Measurements from ENCODE around the gene SPRED1. TPM values are rescaled to one million over a fixed set of nuclear protein-coding genes. Genes with fewer than 3 reads are reported as not detected.

Gene SPRED1
- total and polyA plus RNA-seq, 2 experiments from 2014 or later, result 11.4 to 44.0 TPM

GRCh38 chr15:38271144-38271543 is 18.5 kb downstream of the SPRED1 start:
- no peaks in the 10 kb centered on the region for H3K9me2 ChIP-seq (ENCODE audit: insufficient read depth)
- Mint-ChIP-seq H3K9me3 (no peaks in the 10 kb centered on the region), H3K36me3 (ENCODE audit: low read depth) (peaks cover 21% of the 10 kb centered on the region; the same call in 2 of the 3 replicates), H3K4me3 (no peak overlapping the region), H3K27ac (no peak overlapping the region), H3K4me1 (peaks cover 32% of the 10 kb centered on the region), H3K27me3 (ENCODE audit: insufficient read depth, low read depth, poor library complexity) (no peaks in the 10 kb centered on the region)
- ATAC-seq, result no peak
- H2AFZ ChIP-seq, result no peak overlapping the region
- H3K27me3 ChIP-seq (ENCODE audit: insufficient read depth), result no peaks in the 10 kb centered on the region
- H3K4me1 ChIP-seq (ENCODE audit: insufficient read depth), result peaks cover 28% of the 10 kb centered on the region
- TF ChIP-seq, protein P1, sequence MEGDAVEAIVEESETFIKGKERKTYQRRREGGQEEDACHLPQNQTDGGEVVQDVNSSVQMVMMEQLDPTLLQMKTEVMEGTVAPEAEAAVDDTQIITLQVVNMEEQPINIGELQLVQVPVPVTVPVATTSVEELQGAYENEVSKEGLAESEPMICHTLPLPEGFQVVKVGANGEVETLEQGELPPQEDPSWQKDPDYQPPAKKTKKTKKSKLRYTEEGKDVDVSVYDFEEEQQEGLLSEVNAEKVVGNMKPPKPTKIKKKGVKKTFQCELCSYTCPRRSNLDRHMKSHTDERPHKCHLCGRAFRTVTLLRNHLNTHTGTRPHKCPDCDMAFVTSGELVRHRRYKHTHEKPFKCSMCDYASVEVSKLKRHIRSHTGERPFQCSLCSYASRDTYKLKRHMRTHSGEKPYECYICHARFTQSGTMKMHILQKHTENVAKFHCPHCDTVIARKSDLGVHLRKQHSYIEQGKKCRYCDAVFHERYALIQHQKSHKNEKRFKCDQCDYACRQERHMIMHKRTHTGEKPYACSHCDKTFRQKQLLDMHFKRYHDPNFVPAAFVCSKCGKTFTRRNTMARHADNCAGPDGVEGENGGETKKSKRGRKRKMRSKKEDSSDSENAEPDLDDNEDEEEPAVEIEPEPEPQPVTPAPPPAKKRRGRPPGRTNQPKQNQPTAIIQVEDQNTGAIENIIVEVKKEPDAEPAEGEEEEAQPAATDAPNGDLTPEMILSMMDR (conservative IDR thresholded peaks at IDR 0.05; ENCODE audit: low read depth in 2 of 2), result no peak
- no peak for TF ChIP-seq EZH2 (IDR thresholded peaks at IDR 0.05; ENCODE audit: low read depth, unreplicated experiment)
- no peak for TF ChIP-seq NANOG (IDR thresholded peaks at IDR 0.05; ENCODE audit: borderline replicate concordance)
- no peak for TF ChIP-seq EZH2phosphoT487 (IDR thresholded peaks at IDR 0.05; ENCODE audit: unreplicated experiment)
- TF ChIP-seq POLR2AphosphoS5 (IDR thresholded peaks at IDR 0.05; ENCODE audit: low read depth), result no peak
- no peak for TF ChIP-seq REST (IDR thresholded peaks at IDR 0.05; ENCODE audit: unreplicated experiment)
- TF ChIP-seq CREB1 (CRISPR knock-in tag; IDR thresholded peaks at IDR 0.05; ENCODE audit: low read depth), result no peak
- TF ChIP-seq ZNF331 (CRISPR knock-in tag; IDR thresholded peaks at IDR 0.05; ENCODE audit: low read depth), result no peak
- no peak for TF ChIP-seq STAT1 (IDR thresholded peaks at IDR 0.05; ENCODE audit: unreplicated experiment)
- no peak for TF ChIP-seq ETS1 (IDR thresholded peaks at IDR 0.05)
- TF ChIP-seq, protein P2, sequence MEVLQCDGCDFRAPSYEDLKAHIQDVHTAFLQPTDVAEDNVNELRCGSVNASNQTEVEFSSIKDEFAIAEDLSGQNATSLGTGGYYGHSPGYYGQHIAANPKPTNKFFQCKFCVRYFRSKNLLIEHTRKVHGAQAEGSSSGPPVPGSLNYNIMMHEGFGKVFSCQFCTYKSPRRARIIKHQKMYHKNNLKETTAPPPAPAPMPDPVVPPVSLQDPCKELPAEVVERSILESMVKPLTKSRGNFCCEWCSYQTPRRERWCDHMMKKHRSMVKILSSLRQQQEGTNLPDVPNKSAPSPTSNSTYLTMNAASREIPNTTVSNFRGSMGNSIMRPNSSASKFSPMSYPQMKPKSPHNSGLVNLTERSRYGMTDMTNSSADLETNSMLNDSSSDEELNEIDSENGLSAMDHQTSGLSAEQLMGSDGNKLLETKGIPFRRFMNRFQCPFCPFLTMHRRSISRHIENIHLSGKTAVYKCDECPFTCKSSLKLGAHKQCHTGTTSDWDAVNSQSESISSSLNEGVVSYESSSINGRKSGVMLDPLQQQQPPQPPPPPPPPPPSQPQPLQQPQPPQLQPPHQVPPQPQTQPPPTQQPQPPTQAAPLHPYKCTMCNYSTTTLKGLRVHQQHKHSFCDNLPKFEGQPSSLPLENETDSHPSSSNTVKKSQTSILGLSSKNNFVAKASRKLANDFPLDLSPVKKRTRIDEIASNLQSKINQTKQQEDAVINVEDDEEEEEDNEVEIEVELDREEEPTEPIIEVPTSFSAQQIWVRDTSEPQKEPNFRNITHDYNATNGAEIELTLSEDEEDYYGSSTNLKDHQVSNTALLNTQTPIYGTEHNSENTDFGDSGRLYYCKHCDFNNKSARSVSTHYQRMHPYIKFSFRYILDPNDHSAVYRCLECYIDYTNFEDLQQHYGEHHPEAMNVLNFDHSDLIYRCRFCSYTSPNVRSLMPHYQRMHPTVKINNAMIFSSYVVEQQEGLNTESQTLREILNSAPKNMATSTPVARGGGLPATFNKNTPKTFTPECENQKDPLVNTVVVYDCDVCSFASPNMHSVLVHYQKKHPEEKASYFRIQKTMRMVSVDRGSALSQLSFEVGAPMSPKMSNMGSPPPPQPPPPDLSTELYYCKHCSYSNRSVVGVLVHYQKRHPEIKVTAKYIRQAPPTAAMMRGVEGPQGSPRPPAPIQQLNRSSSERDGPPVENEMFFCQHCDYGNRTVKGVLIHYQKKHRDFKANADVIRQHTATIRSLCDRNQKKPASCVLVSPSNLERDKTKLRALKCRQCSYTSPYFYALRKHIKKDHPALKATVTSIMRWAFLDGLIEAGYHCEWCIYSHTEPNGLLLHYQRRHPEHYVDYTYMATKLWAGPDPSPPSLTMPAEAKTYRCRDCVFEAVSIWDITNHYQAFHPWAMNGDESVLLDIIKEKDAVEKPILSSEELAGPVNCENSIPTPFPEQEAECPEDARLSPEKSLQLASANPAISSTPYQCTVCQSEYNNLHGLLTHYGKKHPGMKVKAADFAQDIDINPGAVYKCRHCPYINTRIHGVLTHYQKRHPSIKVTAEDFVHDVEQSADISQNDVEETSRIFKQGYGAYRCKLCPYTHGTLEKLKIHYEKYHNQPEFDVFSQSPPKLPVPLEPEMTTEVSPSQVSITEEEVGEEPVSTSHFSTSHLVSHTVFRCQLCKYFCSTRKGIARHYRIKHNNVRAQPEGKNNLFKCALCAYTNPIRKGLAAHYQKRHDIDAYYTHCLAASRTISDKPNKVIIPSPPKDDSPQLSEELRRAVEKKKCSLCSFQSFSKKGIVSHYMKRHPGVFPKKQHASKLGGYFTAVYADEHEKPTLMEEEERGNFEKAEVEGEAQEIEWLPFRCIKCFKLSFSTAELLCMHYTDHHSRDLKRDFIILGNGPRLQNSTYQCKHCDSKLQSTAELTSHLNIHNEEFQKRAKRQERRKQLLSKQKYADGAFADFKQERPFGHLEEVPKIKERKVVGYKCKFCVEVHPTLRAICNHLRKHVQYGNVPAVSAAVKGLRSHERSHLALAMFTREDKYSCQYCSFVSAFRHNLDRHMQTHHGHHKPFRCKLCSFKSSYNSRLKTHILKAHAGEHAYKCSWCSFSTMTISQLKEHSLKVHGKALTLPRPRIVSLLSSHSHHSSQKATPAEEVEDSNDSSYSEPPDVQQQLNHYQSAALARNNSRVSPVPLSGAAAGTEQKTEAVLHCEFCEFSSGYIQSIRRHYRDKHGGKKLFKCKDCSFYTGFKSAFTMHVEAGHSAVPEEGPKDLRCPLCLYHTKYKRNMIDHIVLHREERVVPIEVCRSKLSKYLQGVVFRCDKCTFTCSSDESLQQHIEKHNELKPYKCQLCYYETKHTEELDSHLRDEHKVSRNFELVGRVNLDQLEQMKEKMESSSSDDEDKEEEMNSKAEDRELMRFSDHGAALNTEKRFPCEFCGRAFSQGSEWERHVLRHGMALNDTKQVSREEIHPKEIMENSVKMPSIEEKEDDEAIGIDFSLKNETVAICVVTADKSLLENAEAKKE (CRISPR knock-in tag; IDR thresholded peaks at IDR 0.05), result no peak
- TF ChIP-seq JUNB (IDR thresholded peaks at IDR 0.05; ENCODE audit: unreplicated experiment), result no peak
- no peak for TF ChIP-seq ZNF114 (CRISPR knock-in tag; IDR thresholded peaks at IDR 0.05)
- no peak overlapping the region for H3K27ac ChIP-seq (ENCODE audit: low read depth)
- H4K20me1 ChIP-seq (replicated peaks; ENCODE audit: insufficient read depth), result peaks cover 66% of the 10 kb centered on the region
- H3F3A ChIP-seq (replicated peaks; ENCODE audit: low read depth), result no peaks in the 10 kb centered on the region
- H3K4me2 ChIP-seq, result no peak overlapping the region
- H3K79me2 ChIP-seq (replicated peaks; ENCODE audit: insufficient read depth), result peaks cover 100% of the 10 kb centered on the region
- no peak for DNase-seq (ENCODE audit: low spot score)
- H3K36me3 ChIP-seq (ENCODE audit: insufficient read depth), result no peaks in the 10 kb centered on the region; the same call in 1 of the 2 replicates
- no peak overlapping the region for H3K4me3 ChIP-seq

Measured in GM23338 (cell line).